SK-N-SH (cell line): ENCODE data around the gene TRDMT1. TPM values are rescaled to one million over a fixed set of nuclear protein-coding genes. Genes with fewer than 3 reads are reported as not detected.

Experiments used
- CTCF ChIA-PET: fragments of 300-600, 350-600 bp; formaldehyde crosslinking; extraction: SDS; loops from one replicate; lab custom pipeline; 2021; lab: Yijun Ruan, JAX
- POLR2A ChIA-PET: fragments of 350-600 bp; sonication (Branson Sonifier 250); formaldehyde crosslinking; extraction: SDS; loops from one replicate; lab custom pipeline; 2020; ENCODE audit warnings: antibody characterized with exemption, inconsistent platforms; lab: Yijun Ruan, JAX
- DNase-seq: peaks from one replicate; pipeline ENCODE4 v3.0.0; 2012
- H2AFZ ChIP-seq: fragments of 200-600 bp; sonication (generic); 2 replicates; pipeline ENCODE4 v1.8.1; 2016; ENCODE audit warnings: antibody characterized with exemption, mild to moderate bottlenecking, low read depth
- H3F3A ChIP-seq: fragments of 200-600 bp; sonication (generic); replicated peaks from 2 replicates; pipeline ENCODE3; 2016; ENCODE audit warnings: antibody characterized with exemption, mild to moderate bottlenecking; ENCODE audit not compliant: insufficient read depth
- H3K27ac ChIP-seq, 2 experiments: fragments of 200-500 bp in 1 of 2; fragments of 200-600 bp in 1 of 2; sonication (Bioruptor generic) in 1 of 2; sonication (generic), shearing (Covaris generic) in 1 of 2; 2 replicates each; pipeline versions ENCODE4 v1.5.1 to v1.6.1; 2014 to 2016; ENCODE audit warnings: low read depth in 2 of 2, inconsistent platforms in 1 of 2, low read length in 1 of 2, mild to moderate bottlenecking in 1 of 2, mixed read lengths in 1 of 2
- H3K27me3 ChIP-seq: fragments of 200-600 bp; sonication (generic), shearing (Covaris generic); 2 replicates; pipeline ENCODE4 v1.6.1; 2016; ENCODE audit warnings: mixed run types; ENCODE audit not compliant: insufficient read depth
- H3K36me3 ChIP-seq, 2 experiments: fragments of 200-500 bp in 1 of 2; fragments of 200-600 bp in 1 of 2; sonication (Bioruptor generic) in 1 of 2; sonication (generic) in 1 of 2; replicated peaks in 1 of 2; 2 replicates each; pipeline versions ENCODE3 to v1.5.1; 2014 to 2016; ENCODE audit warnings: low read length in 1 of 2, mild to moderate bottlenecking in 1 of 2; ENCODE audit not compliant: insufficient read depth in 2 of 2, control insufficient read depth in 1 of 2
- H3K4me1 ChIP-seq, 2 experiments: fragments of 200-500 bp in 1 of 2; fragments of 200-600 bp in 1 of 2; sonication (Bioruptor generic) in 1 of 2; sonication (generic), shearing (Covaris generic) in 1 of 2; 2 replicates each; pipeline versions ENCODE4 v1.5.1 to v1.6.1; 2014 to 2016; ENCODE audit warnings: low read depth in 1 of 2, low read length in 1 of 2, mixed run types in 1 of 2; ENCODE audit not compliant: insufficient read depth in 2 of 2, control insufficient read depth in 1 of 2
- H3K4me2 ChIP-seq: fragments of 200-600 bp; sonication (generic), shearing (Covaris generic); 2 replicates; pipeline ENCODE4 v1.6.1; 2017; ENCODE audit warnings: mixed run types
- H3K4me3 ChIP-seq, 2 experiments: fragments of 200-500 bp in 1 of 2; fragments of 200-600 bp in 1 of 2; sonication (Bioruptor generic) in 1 of 2; sonication (generic), shearing (Covaris generic) in 1 of 2; 2 replicates each; pipeline versions ENCODE4 v1.5.1 to v1.8.1; 2014 to 2016; ENCODE audit warnings: low read depth in 2 of 2, inconsistent platforms in 1 of 2, low read length in 1 of 2, mild to moderate bottlenecking in 1 of 2, mixed read lengths in 1 of 2, moderate library complexity in 1 of 2
- H3K79me2 ChIP-seq: fragments of 200-600 bp; sonication (generic); 2 replicates; pipeline ENCODE4 v1.8.1; 2017; ENCODE audit warnings: mild to moderate bottlenecking; ENCODE audit not compliant: insufficient read depth
- H3K9ac ChIP-seq: fragments of 200-600 bp; sonication (generic); 2 replicates; pipeline ENCODE4 v1.6.1; 2017; ENCODE audit warnings: mixed run types
- H3K9me2 ChIP-seq: fragments of 200-600 bp; sonication (generic); 2 replicates; pipeline ENCODE4 v1.6.1; 2017; ENCODE audit warnings: mixed run types
- H3K9me3 ChIP-seq: fragments of 200-600 bp; sonication (generic); 2 replicates; pipeline ENCODE4 v1.6.1; 2017; ENCODE audit warnings: mixed run types, mild to moderate bottlenecking, moderate library complexity
- H4K20me1 ChIP-seq: fragments of 200-600 bp; sonication (generic); 2 replicates; pipeline ENCODE4 v1.6.1; 2017; ENCODE audit warnings: mild to moderate bottlenecking, mixed run types; ENCODE audit not compliant: insufficient read depth
- CHD2 ChIP-seq: fragments of 150-350 bp; IDR thresholded peaks from 2 replicates; pipeline ENCODE4 v1.6.1; 2018; ENCODE audit warnings: low read length; ENCODE audit not compliant: partially characterized antibody
- CTCF ChIP-seq: fragments of 200-600 bp; sonication (generic); IDR thresholded peaks from 2 replicates; pipeline ENCODE4 v1.6.1; 2017; ENCODE audit warnings: antibody characterized with exemption, mild to moderate bottlenecking, moderate library complexity
- ELF1 ChIP-seq: IDR thresholded peaks from 2 replicates; pipeline ENCODE4 v1.4.0; 2012
- FOSL2 ChIP-seq: IDR thresholded peaks from 2 replicates; pipeline ENCODE4 v1.4.0; 2012; ENCODE audit warnings: low read depth, mild to moderate bottlenecking, moderate library complexity, borderline replicate concordance
- FOXM1 ChIP-seq: IDR thresholded peaks from 2 replicates; pipeline ENCODE4 v1.4.0; 2012; ENCODE audit warnings: low read depth, mild to moderate bottlenecking
- GATA2 ChIP-seq: sonication (generic); formaldehyde crosslinking; IDR thresholded peaks from 2 replicates; pipeline ENCODE4 v1.5.0; 2020; ENCODE audit warnings: mild to moderate bottlenecking, missing genetic modification reagents
- IRF3 ChIP-seq: fragments of 150-350 bp; IDR thresholded peaks from 2 replicates; pipeline ENCODE4 v1.6.1; 2016; ENCODE audit warnings: mild to moderate bottlenecking, low read depth, low read length
- JUND ChIP-seq: IDR thresholded peaks from 2 replicates; pipeline ENCODE4 v1.4.0; 2012
- MAX ChIP-seq: IDR thresholded peaks from 2 replicates; pipeline ENCODE4 v1.4.0; 2012; ENCODE audit warnings: low read depth
- MXI1 ChIP-seq: IDR thresholded peaks from 2 replicates; pipeline ENCODE4 v1.6.1; 2012; ENCODE audit warnings: mild to moderate bottlenecking, low read depth, low read length, improper control_type of control experiment
- NFIC ChIP-seq: IDR thresholded peaks from 2 replicates; pipeline ENCODE4 v1.4.0; 2012; ENCODE audit warnings: borderline replicate concordance
- PBX3 ChIP-seq: IDR thresholded peaks from 2 replicates; pipeline ENCODE4; 2012
- RCOR1 ChIP-seq: fragments of 150-350 bp; IDR thresholded peaks from 2 replicates; pipeline ENCODE4 v1.6.1; 2017; ENCODE audit warnings: antibody characterized with exemption, low read length
- REST ChIP-seq: IDR thresholded peaks from 2 replicates; pipeline ENCODE4 v1.6.1; 2012; ENCODE audit warnings: mild to moderate bottlenecking, low read depth, low read length, moderate library complexity
- RXRA ChIP-seq: IDR thresholded peaks from 2 replicates; pipeline ENCODE4 v1.4.0; 2012; ENCODE audit warnings: low read depth, mild to moderate bottlenecking, borderline replicate concordance
- SIN3A ChIP-seq: IDR thresholded peaks from 2 replicates; pipeline ENCODE4 v1.6.1; 2012; ENCODE audit warnings: low read depth, mild to moderate bottlenecking, low read length, moderate library complexity, borderline replicate concordance
- SMC3 ChIP-seq: IDR thresholded peaks from 2 replicates; pipeline ENCODE4 v1.6.1; 2012; ENCODE audit warnings: low read depth, low read length, improper control_type of control experiment
- TAF1 ChIP-seq: IDR thresholded peaks from 2 replicates; pipeline ENCODE4 v1.6.1; 2012; ENCODE audit warnings: low read depth, mild to moderate bottlenecking, low read length, moderate library complexity, borderline replicate concordance
- TCF12 ChIP-seq: IDR thresholded peaks from 2 replicates; pipeline ENCODE4 v1.4.0; 2012
- USF1 ChIP-seq: IDR thresholded peaks from 2 replicates; pipeline ENCODE4 v1.4.0; 2012; ENCODE audit warnings: low read depth, borderline replicate concordance
- WGBS: methylation state at CpG from one replicate; pipeline ENCODE4 v1.1.6; 2017; ENCODE audit warnings: low lambda C conversion rate; 5-methylcytosine and 5-hydroxymethylcytosine counted together
- polyA plus RNA-seq, 3 experiments: library from polyadenylated mRNA; depleted of rRNA; stranded (reverse); fragments of >200 nt; gene quantifications; 2 replicates each; pipeline ENCODE4 v1.2.3, GENCODE V29; 2012

TRDMT1 gene
- polyA plus RNA-seq, 1 of the 3 experiments (the other 2 are of a cell fraction), result 3.1 TPM

- TF ChIP-seq IRF3 (no peak), RCOR1 (no peak), JUND (no peak), TAF1 (no peak), CHD2 (no peak), ELF1 (no peak), RXRA (no peak), NFIC (no peak)
- TF ChIP-seq, all 33 proteins: peak for 0
These were observed 1.2 kb downstream of the TRDMT1 start (continued) for GRCh38 chr10:17200001-17200911.

GRCh38 chr10:17199351-17199804 lies 2.1 kb downstream of the TRDMT1 start:
- Histone ChIP-seq H3K9me3 (no peaks in the 10 kb centered on the region), H2AFZ (peak overlapping the region; percentile 75), H3K4me1 (peaks cover 9 to 16% of the 10 kb centered on the region in 2 experiments; a peak in 3 of 4 replicates), H3K27ac (peak overlapping the region; percentile 98 to 99), H3K9ac (peak overlapping the region; percentile 97), H3K27me3 (no peaks in the 10 kb centered on the region), H3K4me2 (peak overlapping the region; percentile 87), H3K4me3 (peak overlapping the region; percentile 64 to 76), H4K20me1 (no peaks in the 10 kb centered on the region), H3F3A (peaks cover 25% of the 10 kb centered on the region), H3K79me2 (peaks cover 44% of the 10 kb centered on the region), H3K9me2 (no peaks in the 10 kb centered on the region), H3K36me3 (no peaks in the 10 kb centered on the region)
- peak; percentile 39 for DNase-seq
- WGBS, result 6% methylated on average over 9 of the region's 9 CpGs
- POLR2A ChIA-PET, result interaction anchor here (0.6 kb wide), 1 partner anchor 1460 kb away, joined by 3 read pairs; no protein-coding TSS in a partner anchor
- CTCF ChIA-PET, result interaction anchor here (0.9 to 2.1 kb wide), 4 partner anchors 27 to 343 kb away, joined by 3 to 9 read pairs (median 6); no protein-coding TSS in a partner anchor
- TF ChIP-seq FOSL2 (no peak), SIN3A (peak; percentile 55; the same call in 1 of the 2 replicates), CTCF (no peak), MAX (peak; percentile 71), FOXM1 (no peak), TAF1 (peak; percentile 68; the same call in 1 of the 2 replicates), TCF12 (peak; percentile 90), GATA2 (peak; percentile 89), USF1 (no peak), REST (0 out of 2 replicates have a peak, but pooled peaks have one; percentile 9), RXRA (no peak), CHD2 (peak; percentile 25), JUND (peak; percentile 45), SMC3 (peak; percentile 16; the same call in 1 of the 2 replicates), PBX3 (peak; percentile 86), MXI1 (peak; percentile 10; the same call in 1 of the 2 replicates)
